Gastrocnemius medialis (tissue), 4 donors: ENCODE measurements around the gene DIP2B. TPM values are rescaled to one million over a fixed set of nuclear protein-coding genes. Genes with fewer than 3 reads are reported as not detected.

Experiments used
- ATAC-seq, 2 donors: fragments of 150-250 bp; one replicate each; pipeline ENCODE4 v1.9.1; 2016
- DNase-seq, 2 donors: peaks; one replicate each; pipeline ENCODE4 v3.0.0-alpha.2; 2019
- H3K27ac ChIP-seq, 4 donors: fragments of 200-600 bp; sonication (generic); 1 replicate in 1 of 4; 2 replicates in 3 of 4; pipeline ENCODE4 v1.5.1; 2016 to 2018; ENCODE audit warnings: mild to moderate bottlenecking in 2 of 4, moderate library complexity in 1 of 4
- H3K27me3 ChIP-seq, 3 donors: fragments of 200-600 bp; sonication (generic) in 2 of 3; 1 replicate in 1 of 3; 2 replicates in 2 of 3; pipeline versions ENCODE4 v1.5.1 to v1.6.0; 2016 to 2019; ENCODE audit warnings: mild to moderate bottlenecking in 1 of 3, moderate library complexity in 1 of 3
- H3K36me3 ChIP-seq, 2 donors: fragments of 200-600 bp; sonication (generic) in 1 of 2; one replicate each; pipeline ENCODE4 v1.5.1; 2017 to 2018
- H3K4me1 ChIP-seq, 2 donors: fragments of 200-600 bp; sonication (generic) in 1 of 2; one replicate each; pipeline ENCODE4 v1.5.1; 2016 to 2017; ENCODE audit warnings: mild to moderate bottlenecking in 2 of 2
- H3K4me3 ChIP-seq, 4 donors: fragments of 200-600 bp; sonication (generic) in 3 of 4; 1 replicate in 1 of 4; 2 replicates in 3 of 4; pipeline ENCODE4 v1.5.1; 2016 to 2019; ENCODE audit warnings: mild to moderate bottlenecking in 2 of 4
- H3K9me3 ChIP-seq, 3 donors: fragments of 200-600 bp; sonication (generic) in 2 of 3; 1 replicate in 1 of 3; 2 replicates in 2 of 3; pipeline ENCODE4 v1.5.1; 2016 to 2019
- POLR2A ChIP-seq, 2 donors: fragments of 450-650 bp; IDR thresholded peaks; one replicate each; pipeline ENCODE4 v1.6.1; 2017; ENCODE audit warnings: antibody characterized with exemption in 2 of 2, mild to moderate bottlenecking in 2 of 2, moderate library complexity in 2 of 2
- in situ Hi-C, 4 donors: fragments of 200-750 bp; cut with MboI; loops; one replicate each; pipeline versions ENCODE4 v1.15.0 to v1.8.0; 2017; ENCODE audit warnings: low sequenced_read_pairs in 4 of 4
- intact Hi-C: fragments of 100-400 bp; cut with DNase I; formaldehyde crosslinking; loops from one replicate; pipeline ENCODE4 v1.15.1; 2023; ENCODE audit warnings: low total_unique reads
- total RNA-seq, 4 donors: library from RNA; depleted of rRNA; stranded (reverse); fragments of >200 nt; gene quantifications; one replicate each; pipeline versions ENCODE4 v1.1.0 to v1.2.3, GENCODE V29; 2016
- TF ChIP-seq, protein P1 (sequence below), 5 experiments: fragments of 450-650 bp in 3 of 5; fragments of 200-600 bp in 2 of 5; sonication (generic) in 2 of 5; IDR thresholded peaks in 4 of 5; conservative IDR thresholded peaks in 1 of 5; 1 replicate in 4 of 5; 2 replicates in 1 of 5; pipeline ENCODE4 v1.5.1; 2016 to 2019; ENCODE audit warnings: antibody characterized with exemption in 5 of 5, mild to moderate bottlenecking in 3 of 5, moderate library complexity in 3 of 5

DIP2B gene
- total RNA-seq, 4 donors from 2014 or later = 11.5 to 15.2 (median 12.2) TPM

- Histone ChIP-seq H3K4me3 (no peak overlapping the region), H3K4me1 (peaks cover 28 to 39% of the 10 kb centered on the region in 2 donors), H3K27ac (peak overlapping the region; percentile 53 to 100 (median 67)), H3K36me3 (peaks cover 0 to 8% of the 10 kb centered on the region in 2 donors), H3K27me3 (no peaks in the 10 kb centered on the region), H3K9me3 (no peaks in the 10 kb centered on the region)
- ATAC-seq = no peak
- intact Hi-C loops (no loop called here), in situ Hi-C loops (no loop called here)
- no peak for DNase-seq
- TF ChIP-seq POLR2A (IDR thresholded peaks at IDR 0.05) = no peak
- TF ChIP-seq, protein P1, sequence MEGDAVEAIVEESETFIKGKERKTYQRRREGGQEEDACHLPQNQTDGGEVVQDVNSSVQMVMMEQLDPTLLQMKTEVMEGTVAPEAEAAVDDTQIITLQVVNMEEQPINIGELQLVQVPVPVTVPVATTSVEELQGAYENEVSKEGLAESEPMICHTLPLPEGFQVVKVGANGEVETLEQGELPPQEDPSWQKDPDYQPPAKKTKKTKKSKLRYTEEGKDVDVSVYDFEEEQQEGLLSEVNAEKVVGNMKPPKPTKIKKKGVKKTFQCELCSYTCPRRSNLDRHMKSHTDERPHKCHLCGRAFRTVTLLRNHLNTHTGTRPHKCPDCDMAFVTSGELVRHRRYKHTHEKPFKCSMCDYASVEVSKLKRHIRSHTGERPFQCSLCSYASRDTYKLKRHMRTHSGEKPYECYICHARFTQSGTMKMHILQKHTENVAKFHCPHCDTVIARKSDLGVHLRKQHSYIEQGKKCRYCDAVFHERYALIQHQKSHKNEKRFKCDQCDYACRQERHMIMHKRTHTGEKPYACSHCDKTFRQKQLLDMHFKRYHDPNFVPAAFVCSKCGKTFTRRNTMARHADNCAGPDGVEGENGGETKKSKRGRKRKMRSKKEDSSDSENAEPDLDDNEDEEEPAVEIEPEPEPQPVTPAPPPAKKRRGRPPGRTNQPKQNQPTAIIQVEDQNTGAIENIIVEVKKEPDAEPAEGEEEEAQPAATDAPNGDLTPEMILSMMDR (IDR thresholded peaks at IDR 0.05 in 4 of 5, conservative IDR thresholded peaks at IDR 0.05 in 1 of 5) = no peak
Measured at GRCh38 chr12:50772877-50773276, 268.1 kb downstream of the DIP2B start.

DNA sequence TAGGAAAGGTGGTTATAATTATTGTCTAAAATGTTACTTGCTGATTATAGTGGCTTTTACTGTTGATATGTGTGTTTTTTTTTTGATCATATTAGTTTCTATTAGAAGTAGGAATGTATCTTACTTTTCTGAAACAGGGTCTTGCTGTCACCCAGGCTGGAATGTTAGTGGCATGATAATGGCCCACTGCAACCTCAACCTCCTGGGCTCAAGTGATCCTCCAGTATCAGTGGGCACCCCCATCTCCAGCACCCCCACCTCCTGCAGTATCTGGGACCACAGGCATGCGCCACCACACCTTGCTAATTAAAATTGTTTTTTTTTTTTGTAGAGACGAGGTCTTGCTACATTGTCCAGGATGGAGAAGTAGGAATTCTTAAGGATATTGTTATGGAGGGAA lies 270.5 kb downstream of the DIP2B start:
- H3K9me3 ChIP-seq = no peaks in the 10 kb centered on the region
- TF ChIP-seq, protein P1 (IDR thresholded peaks at IDR 0.05 in 4 of 5, conservative IDR thresholded peaks at IDR 0.05 in 1 of 5) = no peak
- TF ChIP-seq POLR2A (IDR thresholded peaks at IDR 0.05) = no peak
- ATAC-seq (no peak), DNase-seq (no peak)
- H3K4me1 ChIP-seq = peaks cover 8 to 25% of the 10 kb centered on the region in 2 donors
- intact Hi-C loops = no loop called here
- peaks cover 0 to 8% of the 10 kb centered on the region in 2 donors for H3K36me3 ChIP-seq
- H3K4me3 ChIP-seq = no peak overlapping the region
- in situ Hi-C loops = no loop called here
- H3K27me3 ChIP-seq = no peaks in the 10 kb centered on the region
- peak overlapping the region in 1 of 4 donors; percentile 13 for H3K27ac ChIP-seq

GRCh38 chr12:50776749-50777728 lies 272.3 kb downstream of the DIP2B start:
- ATAC-seq = no peak
- Histone ChIP-seq H3K36me3 (peaks cover 0 to 14% of the 10 kb centered on the region in 2 donors), H3K27me3 (no peaks in the 10 kb centered on the region), H3K9me3 (no peaks in the 10 kb centered on the region), H3K4me3 (no peak overlapping the region), H3K27ac (no peak overlapping the region), H3K4me1 (peaks cover 7 to 20% of the 10 kb centered on the region in 2 donors)
- TF ChIP-seq, protein P1 (IDR thresholded peaks at IDR 0.05 in 4 of 5, conservative IDR thresholded peaks at IDR 0.05 in 1 of 5) = no peak
- TF ChIP-seq POLR2A (IDR thresholded peaks at IDR 0.05) = no peak
- no peak for DNase-seq
- intact Hi-C loops (no loop called here), in situ Hi-C loops (no loop called here)

DNA sequence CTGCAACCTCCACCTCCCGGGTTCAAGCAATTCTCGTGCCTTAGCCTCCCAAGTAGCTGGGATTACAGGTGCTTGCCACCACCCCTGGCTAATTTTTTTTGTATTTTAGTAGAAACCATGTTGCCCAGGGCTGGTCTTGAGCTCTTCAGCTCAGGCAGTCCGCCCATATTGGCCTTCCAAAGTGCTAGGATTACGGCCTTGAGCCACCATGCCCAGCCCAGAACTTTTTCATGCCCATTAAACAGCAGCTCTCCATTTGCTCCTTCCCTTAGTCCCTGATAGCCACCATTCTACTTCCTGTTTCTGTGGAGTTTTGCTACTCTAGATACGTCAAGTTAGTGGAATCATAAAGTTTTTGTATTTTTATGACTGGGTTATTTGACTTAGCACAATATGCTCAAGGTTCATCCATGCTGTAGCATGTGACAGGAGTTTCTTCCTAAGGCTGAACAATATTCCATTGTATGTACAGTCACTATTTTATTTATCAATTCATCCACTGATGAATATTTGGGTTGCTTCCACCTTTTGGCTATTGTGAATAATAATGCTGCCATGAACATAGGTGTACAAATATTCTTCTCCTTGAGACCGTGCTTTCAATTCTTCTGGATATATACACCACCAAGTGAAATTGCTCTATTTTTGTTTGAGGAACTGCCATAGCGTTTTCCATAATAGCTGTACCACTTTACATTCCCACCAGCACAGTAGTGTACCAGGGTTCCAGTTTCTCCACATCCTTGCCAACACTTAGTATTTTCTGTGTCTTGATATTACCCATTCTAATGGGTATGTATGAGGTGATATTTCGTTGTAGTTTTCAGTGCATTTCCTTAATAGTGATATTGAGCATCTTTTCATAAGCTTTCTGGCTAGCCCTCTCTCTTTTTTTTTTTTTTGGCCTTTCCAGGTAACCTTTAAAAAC lies 274.1 kb downstream of the DIP2B start:
- DNase-seq (no peak), ATAC-seq (no peak)
- no peaks in the 10 kb centered on the region for H3K27me3 ChIP-seq
- no peak overlapping the region for H3K27ac ChIP-seq
- no peak overlapping the region for H3K4me3 ChIP-seq
- peaks cover 2 to 17% of the 10 kb centered on the region in 2 donors for H3K4me1 ChIP-seq
- no peaks in the 10 kb centered on the region for H3K9me3 ChIP-seq
- intact Hi-C loops = no loop called here
- in situ Hi-C loops = no loop called here
- peaks cover 0 to 17% of the 10 kb centered on the region in 2 donors for H3K36me3 ChIP-seq
- TF ChIP-seq, protein P1 (IDR thresholded peaks at IDR 0.05 in 4 of 5, conservative IDR thresholded peaks at IDR 0.05 in 1 of 5) = no peak
- TF ChIP-seq POLR2A (IDR thresholded peaks at IDR 0.05) = no peak
